ENCODE data around the gene SLC24A4. TPM values are rescaled to one million over a fixed set of nuclear protein-coding genes. Genes with fewer than 3 reads are reported as not detected.
A peak's percentile ranks its signal among the peaks of the same experiment; 100 is the strongest.
"Not testable (repeated sequence)": the region's sequence is repeated elsewhere in the genome, so short reads cannot be mapped to it uniquely, and the experiment has no call there.

Gene SLC24A4
- total and polyA plus RNA-seq, 3 donors from 2014 or later = 3.6 to 10.6 (median 8.5) TPM

DNA sequence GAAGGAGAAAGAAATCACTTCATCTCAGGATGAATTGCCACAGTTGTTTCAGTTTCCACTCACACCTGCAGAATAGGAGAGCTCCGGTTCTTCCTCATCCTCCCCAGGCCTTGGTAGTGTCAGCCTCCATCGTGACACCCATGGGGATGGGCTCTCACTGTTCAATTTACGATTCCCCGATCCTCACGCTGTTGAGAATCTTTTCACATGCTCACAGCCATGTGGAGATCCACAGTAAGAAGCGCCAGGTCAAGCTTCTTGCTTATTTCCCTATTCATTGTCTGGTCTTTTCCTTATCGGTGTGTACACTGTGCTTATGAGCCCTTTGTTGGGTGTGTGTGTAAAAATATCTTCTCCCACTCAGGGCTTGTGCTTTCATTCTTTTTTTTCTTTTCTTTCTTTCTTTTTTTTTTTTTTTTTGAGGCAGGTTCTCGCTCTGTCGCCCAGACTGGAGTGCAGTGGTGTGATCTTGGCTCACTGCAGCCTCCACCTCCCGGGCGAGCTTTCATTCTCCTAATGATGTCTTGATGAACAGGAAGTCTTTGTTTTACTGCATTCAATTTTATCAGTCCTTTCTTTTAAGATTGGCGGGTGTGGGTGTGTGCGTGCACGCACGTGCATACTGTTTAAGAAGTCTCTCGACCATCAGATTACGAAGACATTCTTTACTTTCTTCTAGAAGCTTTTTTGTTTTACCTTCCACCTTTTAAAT lies 212.1 kb downstream of the SLC24A4 start:
- WGBS, 2 donors = 39 to 66% methylated on average over 16 to 17 of the region's 17 CpGs
- H3K27me3 ChIP-seq = no peaks in the 10 kb centered on the region
- H3K4me3 ChIP-seq = no peak overlapping the region
- peak overlapping the region; percentile 64 to 65 for H3K27ac ChIP-seq
- no peaks in the 10 kb centered on the region for H3K9me3 ChIP-seq
- peak; percentile 87 for DNase-seq
- H3K36me3 ChIP-seq (ENCODE audit: low read depth, missing control alignments) = no peaks in the 10 kb centered on the region
- intact Hi-C loops (cut with DNase I; ENCODE audit: low total_unique reads) = no loop called here
- H3K4me1 ChIP-seq = peaks cover 36% of the 10 kb centered on the region
- TF ChIP-seq, protein P1, sequence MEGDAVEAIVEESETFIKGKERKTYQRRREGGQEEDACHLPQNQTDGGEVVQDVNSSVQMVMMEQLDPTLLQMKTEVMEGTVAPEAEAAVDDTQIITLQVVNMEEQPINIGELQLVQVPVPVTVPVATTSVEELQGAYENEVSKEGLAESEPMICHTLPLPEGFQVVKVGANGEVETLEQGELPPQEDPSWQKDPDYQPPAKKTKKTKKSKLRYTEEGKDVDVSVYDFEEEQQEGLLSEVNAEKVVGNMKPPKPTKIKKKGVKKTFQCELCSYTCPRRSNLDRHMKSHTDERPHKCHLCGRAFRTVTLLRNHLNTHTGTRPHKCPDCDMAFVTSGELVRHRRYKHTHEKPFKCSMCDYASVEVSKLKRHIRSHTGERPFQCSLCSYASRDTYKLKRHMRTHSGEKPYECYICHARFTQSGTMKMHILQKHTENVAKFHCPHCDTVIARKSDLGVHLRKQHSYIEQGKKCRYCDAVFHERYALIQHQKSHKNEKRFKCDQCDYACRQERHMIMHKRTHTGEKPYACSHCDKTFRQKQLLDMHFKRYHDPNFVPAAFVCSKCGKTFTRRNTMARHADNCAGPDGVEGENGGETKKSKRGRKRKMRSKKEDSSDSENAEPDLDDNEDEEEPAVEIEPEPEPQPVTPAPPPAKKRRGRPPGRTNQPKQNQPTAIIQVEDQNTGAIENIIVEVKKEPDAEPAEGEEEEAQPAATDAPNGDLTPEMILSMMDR (IDR thresholded peaks at IDR 0.05) = no peak
- TF ChIP-seq POLR2A (IDR thresholded peaks at IDR 0.05) = no peak

DNA sequence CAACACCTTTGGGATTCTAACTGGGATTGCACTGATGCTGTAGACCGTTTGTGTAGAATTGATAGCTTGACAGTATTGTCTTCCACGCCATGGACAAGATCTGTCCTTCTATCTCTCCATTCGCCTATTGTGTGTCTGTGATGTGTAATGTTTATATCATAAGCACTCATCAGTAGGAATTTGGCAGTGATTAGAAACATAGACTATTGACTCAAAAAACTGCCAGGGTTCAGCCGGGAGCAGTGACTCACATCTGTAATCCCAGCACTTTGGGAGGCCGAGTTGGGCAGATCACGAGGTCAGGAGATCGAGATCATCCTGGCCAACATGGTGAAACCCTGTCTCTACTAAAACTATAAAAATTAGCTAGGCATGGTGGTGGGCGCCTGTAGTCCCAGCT lies 213.3 kb downstream of the SLC24A4 start:
- H3K36me3 ChIP-seq (ENCODE audit: low read depth, missing control alignments); H3K27me3 ChIP-seq; H3K4me3 ChIP-seq; H3K9me3 ChIP-seq; DNase-seq; intact Hi-C loops (cut with DNase I; ENCODE audit: low total_unique reads): not testable (repeated sequence)
- H3K4me1 ChIP-seq = peaks cover 47% of the 10 kb centered on the region
- H3K27ac ChIP-seq = peak overlapping the region; percentile 51 to 53
- WGBS, 2 donors = 75 to 82% methylated on average over 8 of the region's 8 CpGs

DNA sequence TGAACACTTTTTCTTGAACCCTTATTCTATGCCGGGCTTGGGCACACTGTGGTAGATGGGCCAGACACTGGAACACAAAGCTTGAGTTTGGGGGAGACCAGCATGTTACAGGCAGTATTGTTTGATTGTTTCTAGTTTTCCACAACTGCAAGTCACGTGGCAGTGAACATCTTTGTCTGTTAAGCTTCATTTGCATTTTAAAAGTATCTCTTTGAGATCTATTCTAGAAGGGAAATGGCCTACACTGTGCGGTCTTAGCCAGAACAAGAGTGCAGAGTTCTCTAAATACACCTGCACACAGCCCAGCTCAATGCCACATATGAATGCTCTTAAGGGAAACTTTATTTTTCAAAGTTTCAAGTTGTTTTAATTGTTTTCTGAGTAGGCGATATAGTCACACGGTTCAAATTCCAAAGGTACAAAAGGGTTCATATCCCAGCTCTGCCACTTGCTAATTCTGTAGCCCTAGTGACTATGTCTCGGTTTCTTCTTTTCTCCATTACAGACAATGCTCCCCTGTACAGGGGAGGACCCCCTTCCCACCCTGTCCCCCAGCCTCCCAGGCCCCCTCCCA lies 215.5 kb downstream of the SLC24A4 start:
- intact Hi-C loops (cut with DNase I; ENCODE audit: low total_unique reads) = no loop called here
- WGBS, 2 donors = 67 to 71% methylated on average over 6 of the region's 6 CpGs
- Histone ChIP-seq H3K36me3 (ENCODE audit: low read depth, missing control alignments) (no peaks in the 10 kb centered on the region), H3K4me1 (peaks cover 31% of the 10 kb centered on the region), H3K4me3 (no peak overlapping the region), H3K9me3 (no peaks in the 10 kb centered on the region), H3K27me3 (no peaks in the 10 kb centered on the region), H3K27ac (no peak overlapping the region)
- no peak for DNase-seq
- TF ChIP-seq, protein P1 (IDR thresholded peaks at IDR 0.05) = no peak
- TF ChIP-seq POLR2A (IDR thresholded peaks at IDR 0.05) = no peak

DNA sequence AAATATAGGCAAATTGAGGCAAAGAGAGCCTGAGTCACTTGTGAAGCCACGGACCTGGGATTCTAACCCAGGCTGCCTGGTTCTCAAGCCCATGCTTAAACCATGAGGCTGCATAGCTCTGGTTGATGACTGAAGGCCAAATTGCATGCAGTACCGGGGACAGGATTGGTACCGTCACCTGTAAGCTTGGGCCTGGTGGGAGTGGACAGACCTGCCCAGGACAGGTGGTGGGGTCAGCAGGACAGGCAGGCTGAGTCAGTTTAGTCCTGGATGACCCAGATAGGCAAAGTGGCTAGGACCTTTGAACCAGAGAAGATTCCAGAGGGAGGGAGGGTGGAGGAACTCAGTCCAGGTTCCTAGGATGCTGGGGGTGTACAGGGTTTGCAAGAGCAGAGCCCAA lies 216.5 kb downstream of the SLC24A4 start:
- no peak overlapping the region for H3K4me3 ChIP-seq
- no peak for DNase-seq
- peak overlapping the region; percentile 77 to 82 for H3K27ac ChIP-seq
- intact Hi-C loops (cut with DNase I; ENCODE audit: low total_unique reads) = no loop called here
- H3K27me3 ChIP-seq = no peaks in the 10 kb centered on the region
- H3K4me1 ChIP-seq = peaks cover 34% of the 10 kb centered on the region
- TF ChIP-seq, protein P1 (IDR thresholded peaks at IDR 0.05) = no peak
- no peak for TF ChIP-seq POLR2A (IDR thresholded peaks at IDR 0.05)
- 98 to 100% methylated on average over 3 of the region's 3 CpGs for WGBS, 2 donors
- H3K9me3 ChIP-seq = no peaks in the 10 kb centered on the region
- no peaks in the 10 kb centered on the region for H3K36me3 ChIP-seq (ENCODE audit: low read depth, missing control alignments)

DNA sequence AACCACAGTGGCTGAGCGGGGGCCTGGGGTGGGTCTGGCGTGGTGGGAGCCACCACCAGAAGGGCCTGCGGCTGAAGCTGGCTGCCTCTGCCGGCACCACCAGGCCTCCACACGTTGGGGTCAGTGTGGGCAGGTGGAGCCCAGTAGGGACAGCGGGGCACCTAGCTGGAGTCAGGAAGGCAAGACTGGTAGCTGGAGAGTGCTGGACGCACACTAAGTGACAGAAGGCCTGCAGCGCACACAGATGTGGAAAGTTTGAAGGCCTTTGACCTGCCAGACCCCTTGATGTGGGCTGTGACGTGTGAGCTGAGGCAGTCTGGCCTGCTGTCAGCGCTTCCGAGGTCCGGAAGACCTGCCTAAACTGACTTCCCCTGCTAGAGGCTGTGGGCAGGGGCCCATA lies 216.9 kb downstream of the SLC24A4 start:
- no peak overlapping the region for H3K4me3 ChIP-seq
- 68 to 71% methylated on average over 9 to 12 of the region's 12 CpGs for WGBS, 2 donors
- H3K4me1 ChIP-seq = peaks cover 34% of the 10 kb centered on the region
- intact Hi-C loops (cut with DNase I; ENCODE audit: low total_unique reads) = no loop called here
- TF ChIP-seq POLR2A (IDR thresholded peaks at IDR 0.05) = no peak
- H3K36me3 ChIP-seq (ENCODE audit: low read depth, missing control alignments) = no peaks in the 10 kb centered on the region
- H3K27me3 ChIP-seq = no peaks in the 10 kb centered on the region
- peak overlapping the region; percentile 77 to 82 for H3K27ac ChIP-seq
- H3K9me3 ChIP-seq = no peaks in the 10 kb centered on the region
- no peak for DNase-seq

Data from testis (tissue), 3 donors.